ENCODE data around the gene EPHB1. TPM values are rescaled to one million over a fixed set of nuclear protein-coding genes. Genes with fewer than 3 reads are reported as not detected.
A peak's percentile ranks its signal among the peaks of the same experiment; 100 is the strongest.

EPHB1 gene
- polyA plus RNA-seq, 4 donors, result 0.65 to 1.0 TPM; not detected in 2

DNA sequence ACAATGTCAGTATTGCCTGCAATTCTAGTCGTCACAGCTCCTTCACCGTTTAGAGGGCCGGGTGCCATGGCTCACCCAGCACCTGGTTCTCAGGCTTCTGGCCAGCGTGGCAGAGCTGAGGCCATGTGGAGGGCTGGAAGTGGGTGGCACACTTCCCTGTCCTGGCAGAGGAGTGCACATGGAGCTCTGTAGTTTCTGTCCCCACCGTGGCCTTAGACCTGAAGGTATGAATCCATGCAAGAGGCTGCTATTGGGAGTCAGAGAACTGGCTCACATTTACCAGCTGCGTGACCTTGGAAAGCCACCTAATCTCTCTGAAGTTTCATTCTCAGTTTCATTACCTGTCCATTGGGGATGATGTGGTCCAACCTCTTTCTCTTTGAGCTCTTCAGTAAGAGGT, 22.2 kb downstream of the EPHB1 start:
- Histone ChIP-seq H3K27ac (ENCODE audit: low read depth in 1 of 3, low read length in 2 of 3) (no peak overlapping the region), H3K9me3 (ENCODE audit: control insufficient read depth in 2 of 2, insufficient read depth in 1 of 2, low read depth in 1 of 2, low read length in 1 of 2) (no peaks in the 10 kb centered on the region), H3K36me3 (ENCODE audit: control insufficient read depth in 3 of 3, insufficient read depth in 2 of 3, low read depth in 1 of 3, low read length in 3 of 3) (peaks cover 0 to 2% (median 0%) of the 10 kb centered on the region in 3 donors), H3K27me3 (ENCODE audit: control insufficient read depth in 3 of 3, insufficient read depth in 3 of 3, low read length in 3 of 3) (no peaks in the 10 kb centered on the region), H3K4me3 (ENCODE audit: low read depth in 1 of 3, low read length in 3 of 3) (no peak overlapping the region), H3K4me1 (ENCODE audit: control insufficient read depth in 3 of 3, insufficient read depth in 2 of 3, low read depth in 1 of 3, low read length in 2 of 3) (peaks cover 0 to 2% (median 0%) of the 10 kb centered on the region in 3 donors)
- DNase-seq (no peak), FAIRE-seq (no peak)
- WGBS, 3 donors, result 84 to 91% (median 90%) methylated on average over 6 of the region's 6 CpGs

- H3K27ac ChIP-seq (ENCODE audit: low read depth in 1 of 3, low read length in 2 of 3), result no peak overlapping the region
- DNase-seq (no peak), FAIRE-seq (no peak)
- H3K4me1 ChIP-seq (ENCODE audit: control insufficient read depth in 3 of 3, insufficient read depth in 2 of 3, low read depth in 1 of 3, low read length in 2 of 3), result peaks cover 0 to 2% (median 0%) of the 10 kb centered on the region in 3 donors
- no peaks in the 10 kb centered on the region for H3K27me3 ChIP-seq (ENCODE audit: control insufficient read depth in 3 of 3, insufficient read depth in 3 of 3, low read length in 3 of 3)
- no peak overlapping the region for H3K4me3 ChIP-seq (ENCODE audit: low read depth in 1 of 3, low read length in 3 of 3)
- no peaks in the 10 kb centered on the region for H3K9me3 ChIP-seq (ENCODE audit: control insufficient read depth in 2 of 2, insufficient read depth in 1 of 2, low read depth in 1 of 2, low read length in 1 of 2)
- 83 to 91% (median 89%) methylated on average over 1 of the region's 1 CpG for WGBS, 3 donors
- H3K36me3 ChIP-seq (ENCODE audit: control insufficient read depth in 3 of 3, insufficient read depth in 2 of 3, low read depth in 1 of 3, low read length in 3 of 3), result peaks cover 0 to 2% (median 0%) of the 10 kb centered on the region in 3 donors
Measured at GRCh38 chr3:134820994-134821393, 25.9 kb downstream of the EPHB1 start.

DNA sequence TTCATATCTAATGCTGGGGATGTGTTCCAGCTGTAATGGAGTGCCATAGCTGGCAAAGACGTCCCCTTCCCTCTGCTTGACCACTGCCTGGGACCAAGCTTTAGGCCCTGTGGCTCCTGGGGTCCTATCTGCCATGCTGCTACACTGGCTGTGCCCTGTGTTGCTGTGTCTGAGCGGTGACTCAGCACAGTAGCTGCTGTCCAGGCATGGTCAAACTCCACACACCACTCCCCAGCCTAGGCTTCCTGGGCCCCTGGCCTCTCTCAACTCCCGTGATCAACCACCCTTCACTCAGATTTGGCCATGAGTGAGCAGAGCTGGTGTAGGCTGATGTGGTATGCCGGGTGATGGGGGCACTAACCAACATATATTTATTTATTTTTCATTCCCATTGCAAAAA, 27.0 kb downstream of the EPHB1 start:
- no peak for FAIRE-seq
- 59 to 81% (median 71%) methylated on average over 4 of the region's 4 CpGs for WGBS, 3 donors

GRCh38 chr3:134823679-134824078, 28.6 kb downstream of the EPHB1 start:
- FAIRE-seq, result no peak

More for the DNA sequence above, 27.0 kb downstream of the EPHB1 start:
- Histone ChIP-seq H3K36me3 (ENCODE audit: control insufficient read depth in 3 of 3, insufficient read depth in 2 of 3, low read depth in 1 of 3, low read length in 3 of 3) (peaks cover 0 to 2% (median 0%) of the 10 kb centered on the region in 3 donors), H3K9me3 (ENCODE audit: control insufficient read depth in 2 of 2, insufficient read depth in 1 of 2, low read depth in 1 of 2, low read length in 1 of 2) (no peaks in the 10 kb centered on the region), H3K4me3 (ENCODE audit: low read depth in 1 of 3, low read length in 3 of 3) (no peak overlapping the region), H3K4me1 (ENCODE audit: control insufficient read depth in 3 of 3, insufficient read depth in 2 of 3, low read depth in 1 of 3, low read length in 2 of 3) (peaks cover 0 to 2% (median 0%) of the 10 kb centered on the region in 3 donors), H3K27me3 (ENCODE audit: control insufficient read depth in 3 of 3, insufficient read depth in 3 of 3, low read length in 3 of 3) (no peaks in the 10 kb centered on the region), H3K27ac (ENCODE audit: low read depth in 1 of 3, low read length in 2 of 3) (no peak overlapping the region)
- peak; percentile 25 to 44 for DNase-seq

GRCh38 chr3:134824791-134825190, 29.7 kb downstream of the EPHB1 start:
- Histone ChIP-seq H3K9me3 (ENCODE audit: control insufficient read depth in 2 of 2, insufficient read depth in 1 of 2, low read depth in 1 of 2, low read length in 1 of 2) (no peaks in the 10 kb centered on the region), H3K27me3 (ENCODE audit: control insufficient read depth in 3 of 3, insufficient read depth in 3 of 3, low read length in 3 of 3) (no peaks in the 10 kb centered on the region), H3K4me1 (ENCODE audit: control insufficient read depth in 3 of 3, insufficient read depth in 2 of 3, low read depth in 1 of 3, low read length in 2 of 3) (peaks cover 0 to 2% (median 0%) of the 10 kb centered on the region in 3 donors), H3K27ac (ENCODE audit: low read depth in 1 of 3, low read length in 2 of 3) (no peak overlapping the region), H3K36me3 (ENCODE audit: control insufficient read depth in 3 of 3, insufficient read depth in 2 of 3, low read depth in 1 of 3, low read length in 3 of 3) (no peaks in the 10 kb centered on the region), H3K4me3 (ENCODE audit: low read depth in 1 of 3, low read length in 3 of 3) (no peak overlapping the region)
- no peak for DNase-seq
- 80 to 85% (median 83%) methylated on average over 1 of the region's 1 CpG for WGBS, 3 donors
- FAIRE-seq, result no peak

More at GRCh38 chr3:134823679-134824078, 28.6 kb downstream of the EPHB1 start:
- Histone ChIP-seq H3K27me3 (ENCODE audit: control insufficient read depth in 3 of 3, insufficient read depth in 3 of 3, low read length in 3 of 3) (no peaks in the 10 kb centered on the region), H3K27ac (ENCODE audit: low read depth in 1 of 3, low read length in 2 of 3) (no peak overlapping the region), H3K4me3 (ENCODE audit: low read depth in 1 of 3, low read length in 3 of 3) (no peak overlapping the region), H3K9me3 (ENCODE audit: control insufficient read depth in 2 of 2, insufficient read depth in 1 of 2, low read depth in 1 of 2, low read length in 1 of 2) (no peaks in the 10 kb centered on the region), H3K4me1 (ENCODE audit: control insufficient read depth in 3 of 3, insufficient read depth in 2 of 3, low read depth in 1 of 3, low read length in 2 of 3) (peaks cover 0 to 2% (median 0%) of the 10 kb centered on the region in 3 donors), H3K36me3 (ENCODE audit: control insufficient read depth in 3 of 3, insufficient read depth in 2 of 3, low read depth in 1 of 3, low read length in 3 of 3) (no peaks in the 10 kb centered on the region)
- 77 to 87% (median 82%) methylated on average over 2 of the region's 2 CpGs for WGBS, 3 donors
- no peak for DNase-seq

DNA sequence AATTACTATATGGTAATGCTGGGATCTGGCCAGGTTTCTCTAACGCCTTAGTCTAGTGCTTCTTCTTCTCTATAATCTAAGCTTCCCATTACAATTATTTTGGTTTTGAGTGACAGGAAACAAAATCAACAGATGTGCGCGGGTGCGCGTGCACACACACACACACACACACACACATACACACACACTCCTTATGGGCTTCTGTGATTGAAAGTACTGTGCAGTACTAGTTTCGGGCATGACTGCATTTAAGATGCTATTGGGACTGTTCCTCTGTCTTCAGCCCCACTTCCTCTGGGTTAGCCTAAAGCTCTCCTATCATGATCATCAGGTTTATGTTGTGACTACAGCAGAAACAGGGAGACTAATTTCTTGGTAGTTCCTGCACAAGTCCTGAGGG, 32.2 kb downstream of the EPHB1 start:
- Histone ChIP-seq H3K27me3 (ENCODE audit: control insufficient read depth in 3 of 3, insufficient read depth in 3 of 3, low read length in 3 of 3) (no peaks in the 10 kb centered on the region), H3K27ac (ENCODE audit: low read depth in 1 of 3, low read length in 2 of 3) (no peak overlapping the region), H3K36me3 (ENCODE audit: control insufficient read depth in 3 of 3, insufficient read depth in 2 of 3, low read depth in 1 of 3, low read length in 3 of 3) (no peaks in the 10 kb centered on the region), H3K4me1 (ENCODE audit: control insufficient read depth in 3 of 3, insufficient read depth in 2 of 3, low read depth in 1 of 3, low read length in 2 of 3) (no peaks in the 10 kb centered on the region), H3K9me3 (ENCODE audit: control insufficient read depth in 2 of 2, insufficient read depth in 1 of 2, low read depth in 1 of 2, low read length in 1 of 2) (no peaks in the 10 kb centered on the region), H3K4me3 (ENCODE audit: low read depth in 1 of 3, low read length in 3 of 3) (no peak overlapping the region)
- DNase-seq, result no peak
- FAIRE-seq, result no peak
- WGBS, 3 donors, result 91 to 93% (median 93%) methylated on average over 6 of the region's 6 CpGs

- 88 to 97% (median 92%) methylated on average over 3 of the region's 3 CpGs for WGBS, 3 donors
- Histone ChIP-seq H3K27me3 (ENCODE audit: control insufficient read depth in 3 of 3, insufficient read depth in 3 of 3, low read length in 3 of 3) (no peaks in the 10 kb centered on the region), H3K27ac (ENCODE audit: low read depth in 1 of 3, low read length in 2 of 3) (no peak overlapping the region), H3K36me3 (ENCODE audit: control insufficient read depth in 3 of 3, insufficient read depth in 2 of 3, low read depth in 1 of 3, low read length in 3 of 3) (no peaks in the 10 kb centered on the region), H3K9me3 (ENCODE audit: control insufficient read depth in 2 of 2, insufficient read depth in 1 of 2, low read depth in 1 of 2, low read length in 1 of 2) (no peaks in the 10 kb centered on the region), H3K4me3 (ENCODE audit: low read depth in 1 of 3, low read length in 3 of 3) (no peak overlapping the region), H3K4me1 (ENCODE audit: control insufficient read depth in 3 of 3, insufficient read depth in 2 of 3, low read depth in 1 of 3, low read length in 2 of 3) (no peaks in the 10 kb centered on the region)
- FAIRE-seq, result no peak
- no peak for DNase-seq
Measured at GRCh38 chr3:134829721-134830120, 34.7 kb downstream of the EPHB1 start.

DNA sequence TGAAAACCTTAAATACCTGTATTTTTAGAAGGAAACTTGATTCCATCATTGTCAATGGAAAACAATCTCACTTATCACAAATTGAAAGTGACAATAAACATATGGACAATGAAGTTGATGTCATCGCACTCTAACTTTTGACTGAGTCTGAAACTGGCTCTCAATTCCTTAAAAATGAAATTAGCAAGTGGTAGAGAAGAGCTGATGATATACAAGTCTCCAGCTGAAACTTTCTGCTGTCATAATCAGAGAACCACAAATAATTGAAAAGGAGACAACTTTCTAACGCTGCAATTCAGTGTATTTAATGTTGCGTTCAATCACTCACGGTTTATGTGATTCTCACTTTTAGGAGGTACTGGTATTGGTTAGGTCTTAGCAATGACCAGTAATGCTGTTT, 37.5 kb downstream of the EPHB1 start:
- Histone ChIP-seq H3K9me3 (ENCODE audit: control insufficient read depth in 2 of 2, insufficient read depth in 1 of 2, low read depth in 1 of 2, low read length in 1 of 2) (no peaks in the 10 kb centered on the region), H3K4me1 (ENCODE audit: control insufficient read depth in 3 of 3, insufficient read depth in 2 of 3, low read depth in 1 of 3, low read length in 2 of 3) (no peaks in the 10 kb centered on the region), H3K27me3 (ENCODE audit: control insufficient read depth in 3 of 3, insufficient read depth in 3 of 3, low read length in 3 of 3) (no peaks in the 10 kb centered on the region), H3K36me3 (ENCODE audit: control insufficient read depth in 3 of 3, insufficient read depth in 2 of 3, low read depth in 1 of 3, low read length in 3 of 3) (no peaks in the 10 kb centered on the region), H3K4me3 (ENCODE audit: low read depth in 1 of 3, low read length in 3 of 3) (no peak overlapping the region), H3K27ac (ENCODE audit: low read depth in 1 of 3, low read length in 2 of 3) (no peak overlapping the region)
- 83 to 94% (median 93%) methylated on average over 4 of the region's 4 CpGs for WGBS, 3 donors
- no peak for FAIRE-seq
- DNase-seq, result no peak

GRCh38 chr3:134833453-134834163, 38.5 kb downstream of the EPHB1 start:
- no peaks in the 10 kb centered on the region for H3K27me3 ChIP-seq (ENCODE audit: control insufficient read depth in 3 of 3, insufficient read depth in 3 of 3, low read length in 3 of 3)
- no peaks in the 10 kb centered on the region for H3K9me3 ChIP-seq (ENCODE audit: control insufficient read depth in 2 of 2, insufficient read depth in 1 of 2, low read depth in 1 of 2, low read length in 1 of 2)
- no peaks in the 10 kb centered on the region for H3K36me3 ChIP-seq (ENCODE audit: control insufficient read depth in 3 of 3, insufficient read depth in 2 of 3, low read depth in 1 of 3, low read length in 3 of 3)
- H3K4me3 ChIP-seq (ENCODE audit: low read depth in 1 of 3, low read length in 3 of 3), result no peak overlapping the region
- H3K4me1 ChIP-seq (ENCODE audit: control insufficient read depth in 3 of 3, insufficient read depth in 2 of 3, low read depth in 1 of 3, low read length in 2 of 3), result no peaks in the 10 kb centered on the region
- 65 to 87% (median 87%) methylated on average over 5 of the region's 5 CpGs for WGBS, 3 donors
- no peak for FAIRE-seq
- no peak overlapping the region for H3K27ac ChIP-seq (ENCODE audit: low read depth in 1 of 3, low read length in 2 of 3)
- no peak for DNase-seq
